GM18507 (cell line): ENCODE results near the gene CTF1.

Experiments
- DNase-seq: peaks from one replicate; pipeline ENCODE4 v3.0.0; 2011; ENCODE audit warnings: low read depth; ENCODE audit not compliant: insufficient read length; ENCODE audit errors: extremely low spot score
- FAIRE-seq: peaks from 2 replicates; lab custom pipeline; 2011; peaks lifted over from hg19 to GRCh38; lab: Jason Lieb, UNC

CTF1 gene

GRCh38 chr16:30903002-30903401 is 6.6 kb downstream of the CTF1 start:
- FAIRE-seq (no peak), DNase-seq (no peak)

- DNase-seq = no peak
- no peak for FAIRE-seq
These were observed 7.2 kb downstream of the CTF1 start for GRCh38 chr16:30903596-30903995.

GRCh38 chr16:30904114-30904780 is 7.8 kb downstream of the CTF1 start:
- DNase-seq = no peak
- FAIRE-seq = no peak

GRCh38 chr16:30907064-30907463 is 10.7 kb downstream of the CTF1 start:
- DNase-seq = no peak
- FAIRE-seq = no peak

- FAIRE-seq = no peak
These were observed 14.1 kb downstream of the CTF1 start for GRCh38 chr16:30910427-30911029.

GRCh38 chr16:30912794-30913412 is 16.5 kb downstream of the CTF1 start:
- no peak for DNase-seq
- FAIRE-seq = no peak

More at GRCh38 chr16:30910427-30911029, 14.1 kb downstream of the CTF1 start:
- no peak for DNase-seq

GRCh38 chr16:30914830-30915229 is 18.4 kb downstream of the CTF1 start:
- no peak for FAIRE-seq
- DNase-seq = no peak

- DNase-seq (no peak), FAIRE-seq (no peak)
These were observed 22.2 kb downstream of the CTF1 start for GRCh38 chr16:30918614-30919013.

- DNase-seq (no peak), FAIRE-seq (no peak)
These were observed 24.5 kb downstream of the CTF1 start for GRCh38 chr16:30920891-30921290.

GRCh38 chr16:30921459-30921747 is 25.0 kb downstream of the CTF1 start:
- DNase-seq (no peak), FAIRE-seq (no peak)

GRCh38 chr16:30921748-30922419 is 25.5 kb downstream of the CTF1 start:
- peak; percentile 39 for DNase-seq
- FAIRE-seq = peak; percentile 84

- DNase-seq (peak; percentile 85), FAIRE-seq (peak; percentile 100)
These were observed 26.1 kb downstream of the CTF1 start for GRCh38 chr16:30922420-30922959.

GRCh38 chr16:30922960-30923535 is 26.6 kb downstream of the CTF1 start:
- FAIRE-seq = no peak
- peak; percentile 93 for DNase-seq

- no peak for FAIRE-seq
- no peak for DNase-seq
These were observed 27.2 kb downstream of the CTF1 start, which contains the start of gene FBXL19 for GRCh38 chr16:30923554-30924075. TSS of gene FBXL19 (plus strand) at chr16:30923572. CDS start at chr16:30925755, 2,183 bp downstream.

GRCh38 chr16:30924076-30924912 is 27.9 kb downstream of the CTF1 start:
- FAIRE-seq (no peak), DNase-seq (no peak)

GRCh38 chr16:30924913-30925631 is 28.7 kb downstream of the CTF1 start:
- no peak for DNase-seq
- FAIRE-seq = no peak

GRCh38 chr16:30925632-30925987 is 29.2 kb downstream of the CTF1 start:
- DNase-seq = no peak
- FAIRE-seq = no peak
